NCI-H446 treated with DMSO at 0.1 percent for 48 hours (cell line): ENCODE data around the gene STK24.

Experiments
- DNase-seq: peaks from one replicate; lab custom pipeline; 2025; lab: John Stamatoyannopoulos, UW

Gene STK24

GRCh38 chr13:98511435-98511834 is 65.5 kb downstream of the STK24 start:
- no peak for DNase-seq

DNA sequence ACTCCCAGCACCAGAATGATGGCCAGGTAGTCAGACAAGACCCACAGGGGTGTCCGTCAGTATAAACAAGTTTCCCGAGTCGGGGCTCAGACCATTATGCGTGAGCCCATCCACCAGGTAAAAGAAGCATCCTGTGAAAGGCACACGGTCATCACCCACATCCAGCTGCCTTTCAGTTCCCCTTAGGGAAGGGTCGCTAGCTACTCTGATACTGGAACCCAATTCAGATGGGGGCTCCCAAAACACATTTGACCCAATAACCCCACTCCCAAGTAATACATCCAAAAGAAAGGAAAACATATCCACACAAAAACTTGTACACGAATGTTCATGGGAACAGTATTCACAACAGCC is 66.8 kb downstream of the STK24 start:
- no peak for DNase-seq

DNA sequence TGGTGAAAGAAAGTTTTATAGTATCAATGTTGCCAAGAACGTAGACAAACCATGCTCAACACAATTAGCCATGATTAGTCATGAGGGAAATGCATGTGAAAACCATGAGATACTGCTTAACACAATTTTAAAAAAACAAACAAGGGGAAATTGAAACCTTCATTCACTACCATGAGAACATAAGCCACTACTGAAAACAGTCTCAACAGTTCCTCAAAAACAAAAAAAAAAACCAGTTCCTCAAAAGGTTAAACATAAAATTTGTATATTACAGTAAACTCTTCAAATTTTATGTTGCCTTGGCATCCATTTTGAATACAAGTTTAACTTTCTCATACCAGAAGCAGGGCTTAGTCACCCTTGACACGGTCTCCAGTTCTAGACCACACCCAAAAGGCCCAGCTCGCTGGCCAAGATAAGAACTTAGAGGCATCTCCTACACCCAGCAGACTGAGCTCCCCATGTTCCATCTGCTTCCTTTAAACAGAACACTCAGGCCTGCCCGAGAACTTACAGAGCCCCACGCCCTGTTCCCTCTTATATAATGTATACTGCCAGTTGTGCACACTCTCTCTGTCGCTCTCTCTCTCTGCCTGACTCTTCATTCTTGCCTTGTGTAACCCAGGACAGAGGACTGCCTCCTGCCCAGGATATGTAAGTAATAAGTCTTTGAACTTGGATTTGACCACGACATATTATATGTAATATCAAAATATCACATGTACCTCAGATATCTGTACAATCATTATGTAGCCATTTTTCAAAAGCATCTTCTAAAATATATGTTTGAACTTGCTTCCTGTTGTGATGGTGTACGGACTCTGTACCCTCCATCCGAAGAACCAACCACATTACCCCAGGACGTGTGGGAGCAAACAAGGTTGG is 67.4 kb downstream of the STK24 start:
- DNase-seq = no peak

- no peak for DNase-seq
Observed at GRCh38 chr13:98508685-98509084, 68.2 kb downstream of the STK24 start.

DNA sequence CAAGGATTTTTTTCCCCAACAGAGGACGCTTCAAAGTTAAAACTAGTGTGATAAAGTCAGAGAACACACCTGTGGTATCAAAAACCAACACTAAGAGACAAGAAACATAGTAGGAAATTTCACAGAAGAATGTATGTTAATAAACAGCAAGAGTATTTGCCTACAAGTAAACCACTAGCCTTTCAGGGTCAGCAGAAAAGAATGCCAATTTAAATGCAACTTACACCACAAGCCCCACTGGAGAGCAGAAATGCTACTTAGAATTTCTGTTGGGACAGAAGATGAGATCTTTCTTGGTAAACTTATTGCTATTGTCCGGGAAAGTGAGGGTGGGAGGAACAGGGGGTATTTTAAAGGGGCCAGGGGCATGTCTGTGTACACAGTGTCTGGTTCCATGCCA is 68.6 kb downstream of the STK24 start:
- DNase-seq = no peak

- DNase-seq = peak; percentile 10
Observed at GRCh38 chr13:98507282-98507797, 69.6 kb downstream of the STK24 start.

DNA sequence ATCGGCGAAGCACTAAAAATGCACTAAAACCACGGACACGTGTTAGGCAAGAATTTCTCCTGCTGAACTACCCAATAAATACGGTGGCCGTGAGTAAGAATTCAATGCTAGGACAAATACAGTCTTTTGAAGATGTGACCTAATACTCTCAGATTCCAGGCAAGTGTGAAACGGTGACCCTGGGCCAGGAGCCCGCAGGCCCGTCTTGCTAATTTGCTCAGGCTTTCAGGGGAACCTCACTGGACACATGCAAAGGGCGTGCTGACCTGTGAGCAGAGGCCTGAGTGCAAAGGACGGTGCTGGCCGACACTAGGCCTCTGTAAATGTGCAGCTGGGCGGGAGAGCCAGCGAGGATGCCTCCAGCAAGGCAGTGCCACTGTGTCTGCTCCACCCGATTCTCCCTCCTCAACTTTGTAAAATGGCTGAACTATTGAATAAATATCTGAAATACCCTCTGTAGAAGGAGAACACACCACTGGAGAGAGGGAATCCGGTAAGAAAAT is 70.1 kb downstream of the STK24 start:
- DNase-seq = no peak

DNA sequence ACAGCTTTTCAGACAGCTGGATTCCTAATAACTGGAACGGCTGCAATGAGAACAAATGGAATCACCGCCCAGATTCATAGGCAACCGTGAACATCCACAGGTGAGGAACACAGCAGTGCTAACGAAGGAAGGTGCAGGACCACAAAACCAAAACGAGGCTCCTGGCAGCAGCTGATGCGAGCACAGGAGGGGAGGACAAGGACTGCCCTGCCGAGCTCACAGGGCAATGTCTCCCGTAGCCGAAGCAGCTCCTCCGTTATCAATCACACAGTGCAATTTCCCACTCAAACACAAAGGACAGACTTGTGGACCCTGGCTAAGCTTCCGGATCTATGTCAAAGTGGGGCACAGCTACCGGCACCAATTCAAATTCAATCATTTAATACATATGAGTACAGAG is 70.6 kb downstream of the STK24 start:
- no peak for DNase-seq

DNA sequence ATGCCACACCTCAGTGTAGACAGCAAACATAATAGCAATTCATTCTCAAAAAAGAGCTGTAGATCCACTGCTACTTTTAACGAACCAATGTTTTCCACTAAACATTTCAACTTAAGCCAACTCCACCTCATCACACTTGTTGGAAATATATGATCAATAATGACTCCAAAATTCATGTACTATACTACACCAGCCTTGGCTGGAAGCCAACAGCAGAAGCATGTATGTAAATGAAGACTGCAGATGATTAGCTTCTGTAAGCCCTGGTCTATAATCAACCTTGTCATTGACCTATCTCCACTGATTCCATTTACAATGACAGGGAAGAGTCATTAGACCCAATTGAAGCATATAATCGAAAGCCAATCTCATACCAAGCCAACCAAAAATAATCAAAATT is 71.7 kb downstream of the STK24 start:
- no peak for DNase-seq

GRCh38 chr13:98504371-98504963 is 72.4 kb downstream of the STK24 start:
- no peak for DNase-seq

- DNase-seq = no peak
Observed at GRCh38 chr13:98504029-98504351, 72.9 kb downstream of the STK24 start.

DNA sequence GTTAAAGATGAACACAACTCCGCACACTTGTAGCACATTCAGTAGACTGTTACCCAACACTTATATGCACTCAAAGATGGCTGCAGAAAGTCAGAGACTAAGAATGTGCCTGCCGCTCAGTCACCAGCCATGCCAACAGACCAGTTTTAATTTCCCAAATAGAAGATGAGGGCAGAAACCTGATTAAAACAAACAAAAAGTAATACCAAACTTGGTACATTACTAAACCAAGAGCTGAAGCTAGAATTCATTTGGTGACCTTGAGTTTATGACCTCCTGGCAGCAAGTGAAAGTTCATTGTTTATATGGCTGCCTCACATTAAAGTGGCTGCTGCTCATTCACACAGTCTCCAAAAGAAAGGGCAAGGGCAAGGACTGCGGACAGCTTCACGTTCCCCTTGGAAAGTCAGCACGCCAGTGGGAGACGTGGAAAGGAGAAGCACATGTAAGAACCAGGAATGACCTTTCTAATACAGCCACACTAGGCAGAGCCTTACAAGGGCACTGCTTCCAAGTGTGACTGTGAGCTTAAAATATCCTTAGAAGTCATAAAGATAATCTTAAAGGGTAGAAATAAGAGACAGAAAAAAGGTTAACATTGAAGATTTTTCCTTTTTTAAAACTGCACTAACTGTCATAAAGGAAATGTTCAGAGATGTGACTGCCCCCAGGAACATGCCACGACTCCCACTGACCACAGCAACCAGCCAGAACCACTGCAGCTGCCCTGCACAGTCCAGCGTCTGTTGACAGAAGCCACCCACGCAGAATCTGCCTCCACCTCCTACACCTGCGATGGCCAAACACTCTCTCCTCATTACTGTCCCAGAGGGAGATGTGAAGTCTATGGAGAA is 73.5 kb downstream of the STK24 start:
- DNase-seq = no peak

DNA sequence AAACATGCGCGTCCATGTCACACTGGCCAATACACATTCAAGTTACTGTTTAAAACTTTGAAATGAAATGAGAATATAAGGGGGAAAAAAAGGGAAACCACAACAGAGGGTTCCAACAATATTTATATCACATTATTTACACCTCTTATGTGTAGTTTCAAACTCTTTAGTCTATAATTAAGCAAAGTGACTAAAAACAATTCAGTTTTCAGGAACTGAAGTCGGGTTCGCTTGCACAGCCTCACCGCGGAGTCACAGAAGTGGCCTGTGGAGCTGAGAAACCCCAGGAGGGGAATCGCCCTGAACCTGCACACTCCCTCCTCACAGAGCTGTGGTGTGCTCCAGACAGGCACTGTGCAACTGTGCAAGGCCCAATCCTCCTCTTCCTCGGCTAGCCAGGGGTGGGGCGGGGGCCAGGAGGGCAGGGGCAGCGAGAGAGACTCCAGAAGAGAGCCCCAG is 75.9 kb downstream of the STK24 start:
- DNase-seq = no peak

- DNase-seq = no peak
Observed at GRCh38 chr13:98496966-98497365, 79.9 kb downstream of the STK24 start.

DNA sequence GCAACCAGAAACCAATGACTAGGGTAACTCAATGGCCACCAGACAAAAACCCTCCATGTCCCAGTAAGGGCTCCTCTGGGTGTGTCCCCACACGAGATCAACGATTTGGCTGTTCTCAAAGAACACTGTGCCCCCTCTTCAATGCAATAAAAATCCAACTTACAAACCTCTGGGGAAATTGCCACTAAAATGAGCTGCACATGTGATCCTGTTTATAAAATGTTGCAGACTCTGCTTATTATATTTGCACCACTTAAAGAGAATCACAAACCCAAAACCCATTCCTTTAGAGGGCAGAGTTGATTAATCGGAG is 80.5 kb downstream of the STK24 start:
- no peak for DNase-seq

GRCh38 chr13:98495627-98496478 is 81.1 kb downstream of the STK24 start:
- no peak for DNase-seq

- no peak for DNase-seq
Observed at GRCh38 chr13:98494769-98495168, 82.1 kb downstream of the STK24 start.

GRCh38 chr13:98493042-98493712 is 83.7 kb downstream of the STK24 start:
- no peak for DNase-seq

DNA sequence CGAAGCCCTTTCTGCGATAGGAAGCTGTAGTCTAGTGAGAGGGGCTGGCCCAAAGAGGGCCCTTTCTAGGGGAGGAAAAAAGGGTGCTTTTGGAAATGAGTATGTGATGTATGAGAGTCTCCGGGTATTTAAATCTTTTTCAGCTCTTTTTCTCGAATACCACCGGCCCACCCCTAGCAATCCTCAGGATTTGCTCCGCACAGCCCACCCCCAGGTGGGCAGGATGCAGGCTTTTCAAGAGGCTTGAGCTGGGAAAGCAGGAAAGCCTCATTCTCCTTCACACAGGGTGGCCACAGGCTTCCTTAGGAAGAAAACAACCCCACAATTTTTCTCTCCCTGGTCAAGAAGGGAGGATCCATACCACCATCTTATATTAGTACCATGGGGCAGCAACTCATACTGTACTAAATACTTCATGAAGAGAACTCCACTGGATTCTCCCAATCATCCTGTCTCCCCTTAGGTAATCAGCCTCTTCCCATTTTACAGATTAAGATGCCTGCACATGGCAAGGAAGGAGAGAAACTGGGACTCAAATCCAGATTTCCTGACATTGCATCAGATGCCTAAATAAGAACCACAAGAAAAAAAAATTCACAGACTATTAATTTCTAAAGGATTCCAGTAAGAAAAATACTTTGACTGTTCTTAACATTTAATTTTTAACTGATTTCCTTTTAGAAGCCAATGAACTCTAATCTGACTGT is 84.4 kb downstream of the STK24 start:
- no peak for DNase-seq

GRCh38 chr13:98490866-98491265 is 86.0 kb downstream of the STK24 start:
- DNase-seq = no peak
